Lower leg skin (tissue), 3 donors: ENCODE measurements around the gene RBM47.

Source experiments
- POLR2A ChIP-seq, 2 donors: fragments of 450-650 bp; IDR thresholded peaks; one replicate each; pipeline ENCODE4 v1.6.1; 2016 to 2017; ENCODE audit warnings: antibody characterized with exemption in 2 of 2, mild to moderate bottlenecking in 1 of 2, moderate library complexity in 1 of 2
- TF ChIP-seq, protein P1 (sequence below), 3 donors: fragments of 450-650 bp; IDR thresholded peaks; one replicate each; pipeline ENCODE4 v1.5.1; 2016; ENCODE audit warnings: antibody characterized with exemption in 3 of 3, mild to moderate bottlenecking in 3 of 3, moderate library complexity in 2 of 3

DNA sequence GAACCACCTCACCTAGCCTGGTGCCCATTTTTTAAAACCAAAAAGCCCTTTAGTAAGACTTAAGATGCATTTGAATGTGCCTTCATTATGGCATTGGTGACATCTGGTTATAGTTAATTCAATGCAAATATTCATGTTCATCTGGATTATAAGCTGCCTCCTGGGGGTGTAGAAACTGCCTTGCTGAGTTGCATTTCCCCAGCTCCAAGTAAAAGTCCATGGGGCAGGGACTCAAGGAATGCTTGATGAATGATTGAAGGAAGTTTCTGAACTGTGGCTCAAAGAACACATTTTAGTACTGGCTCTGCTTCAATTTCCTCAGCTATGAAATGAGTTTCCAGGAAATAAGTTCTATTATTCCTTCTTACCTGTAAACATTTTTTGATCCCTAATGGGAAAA, 18.5 kb upstream of the RBM47 start:
- TF ChIP-seq, protein P1, sequence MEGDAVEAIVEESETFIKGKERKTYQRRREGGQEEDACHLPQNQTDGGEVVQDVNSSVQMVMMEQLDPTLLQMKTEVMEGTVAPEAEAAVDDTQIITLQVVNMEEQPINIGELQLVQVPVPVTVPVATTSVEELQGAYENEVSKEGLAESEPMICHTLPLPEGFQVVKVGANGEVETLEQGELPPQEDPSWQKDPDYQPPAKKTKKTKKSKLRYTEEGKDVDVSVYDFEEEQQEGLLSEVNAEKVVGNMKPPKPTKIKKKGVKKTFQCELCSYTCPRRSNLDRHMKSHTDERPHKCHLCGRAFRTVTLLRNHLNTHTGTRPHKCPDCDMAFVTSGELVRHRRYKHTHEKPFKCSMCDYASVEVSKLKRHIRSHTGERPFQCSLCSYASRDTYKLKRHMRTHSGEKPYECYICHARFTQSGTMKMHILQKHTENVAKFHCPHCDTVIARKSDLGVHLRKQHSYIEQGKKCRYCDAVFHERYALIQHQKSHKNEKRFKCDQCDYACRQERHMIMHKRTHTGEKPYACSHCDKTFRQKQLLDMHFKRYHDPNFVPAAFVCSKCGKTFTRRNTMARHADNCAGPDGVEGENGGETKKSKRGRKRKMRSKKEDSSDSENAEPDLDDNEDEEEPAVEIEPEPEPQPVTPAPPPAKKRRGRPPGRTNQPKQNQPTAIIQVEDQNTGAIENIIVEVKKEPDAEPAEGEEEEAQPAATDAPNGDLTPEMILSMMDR (IDR thresholded peaks at IDR 0.05), result no peak
- TF ChIP-seq POLR2A (IDR thresholded peaks at IDR 0.05), result no peak
